ENCODE data around the gene ERG. TPM values are rescaled to one million over a fixed set of nuclear protein-coding genes. Genes with fewer than 3 reads are reported as not detected.

Gene ERG
- total RNA-seq, 2 donors from 2014 or later: 2.5 to 6.7 TPM

- H3K9ac ChIP-seq (ENCODE audit: low read depth in 2 of 2, low read length in 2 of 2): no peak overlapping the region
- no peaks in the 10 kb centered on the region for H3K27me3 ChIP-seq
- H3K9me3 ChIP-seq: no peaks in the 10 kb centered on the region
- H3K27ac ChIP-seq: no peak overlapping the region
- intact Hi-C loops (cut with DNase I): no loop called here
- no peak for TF ChIP-seq CTCF (IDR thresholded peaks at IDR 0.05)
- no peak for DNase-seq
- no peaks in the 10 kb centered on the region for H3K36me3 ChIP-seq
- no peaks in the 10 kb centered on the region for H3K4me1 ChIP-seq
- no peak overlapping the region for H3K4me3 ChIP-seq
Measured at GRCh38 chr21:38469642-38470041, 28.6 kb downstream of the ERG start.

GRCh38 chr21:38468989-38469388 is 29.3 kb downstream of the ERG start:
- Histone ChIP-seq H3K27ac (no peak overlapping the region), H3K27me3 (no peaks in the 10 kb centered on the region), H3K9ac (ENCODE audit: low read depth in 2 of 2, low read length in 2 of 2) (no peak overlapping the region), H3K4me1 (no peaks in the 10 kb centered on the region), H3K4me3 (no peak overlapping the region), H3K9me3 (no peaks in the 10 kb centered on the region), H3K36me3 (no peaks in the 10 kb centered on the region)
- intact Hi-C loops (cut with DNase I): no loop called here
- DNase-seq: no peak
- TF ChIP-seq CTCF (IDR thresholded peaks at IDR 0.05): no peak

GRCh38 chr21:38467911-38468310 is 30.4 kb downstream of the ERG start:
- Histone ChIP-seq H3K36me3 (no peaks in the 10 kb centered on the region), H3K27ac (no peak overlapping the region), H3K4me3 (no peak overlapping the region), H3K4me1 (no peaks in the 10 kb centered on the region), H3K9ac (ENCODE audit: low read depth in 2 of 2, low read length in 2 of 2) (no peak overlapping the region), H3K27me3 (no peaks in the 10 kb centered on the region), H3K9me3 (no peaks in the 10 kb centered on the region)
- intact Hi-C loops (cut with DNase I): no loop called here
- DNase-seq: no peak
- TF ChIP-seq CTCF (IDR thresholded peaks at IDR 0.05): no peak

- intact Hi-C loops (cut with DNase I): no loop called here
- H3K27me3 ChIP-seq: no peaks in the 10 kb centered on the region
- H3K9ac ChIP-seq (ENCODE audit: low read depth in 2 of 2, low read length in 2 of 2): no peak overlapping the region
- no peak overlapping the region for H3K4me3 ChIP-seq
- H3K36me3 ChIP-seq: no peaks in the 10 kb centered on the region
- H3K9me3 ChIP-seq: no peaks in the 10 kb centered on the region
- no peak overlapping the region for H3K27ac ChIP-seq
- TF ChIP-seq CTCF (IDR thresholded peaks at IDR 0.05): no peak
- no peak for DNase-seq
- no peaks in the 10 kb centered on the region for H3K4me1 ChIP-seq
Measured at GRCh38 chr21:38467374-38467773, 30.9 kb downstream of the ERG start.

- Histone ChIP-seq H3K4me1 (no peaks in the 10 kb centered on the region), H3K9ac (ENCODE audit: low read depth in 2 of 2, low read length in 2 of 2) (no peak overlapping the region), H3K27me3 (no peaks in the 10 kb centered on the region), H3K9me3 (no peaks in the 10 kb centered on the region), H3K4me3 (no peak overlapping the region), H3K36me3 (no peaks in the 10 kb centered on the region), H3K27ac (no peak overlapping the region)
- no peak for DNase-seq
- TF ChIP-seq CTCF (IDR thresholded peaks at IDR 0.05): no peak
- intact Hi-C loops (cut with DNase I): no loop called here
Measured at GRCh38 chr21:38460171-38460742, 38.0 kb downstream of the ERG start.

Data from colonic mucosa (tissue), 4 donors.